Body of pancreas (tissue), 4 donors: Measurements from ENCODE around the gene RPL10.

Source experiments
- CTCF ChIP-seq, 7 experiments: fragments of 450-650 bp in 4 of 7; fragments of 200-600 bp in 3 of 7; sonication (generic) in 3 of 7; IDR thresholded peaks; one replicate each; pipeline ENCODE4 v1.5.1; 2016 to 2019; ENCODE audit warnings: antibody characterized with exemption in 7 of 7
- POLR2A ChIP-seq, 3 donors: fragments of 450-650 bp; IDR thresholded peaks; one replicate each; pipeline ENCODE4 v1.6.1; 2016; ENCODE audit warnings: antibody characterized with exemption in 3 of 3, mild to moderate bottlenecking in 2 of 3

- TF ChIP-seq CTCF (IDR thresholded peaks at IDR 0.05) (no peak), POLR2A (IDR thresholded peaks at IDR 0.05) (no peak)
These were observed 31.5 kb upstream of the RPL10 start for GRCh38 chrX:154366666-154367055.
